Tibial nerve (tissue), 4 donors: Measurements from ENCODE around the gene TTC39A.

Experiments used
- CTCF ChIP-seq, 5 experiments: fragments of 200-600 bp in 3 of 5; fragments of 450-650 bp in 2 of 5; sonication (generic) in 3 of 5; IDR thresholded peaks; one replicate each; pipeline ENCODE4 v1.5.1; 2016 to 2019; ENCODE audit warnings: antibody characterized with exemption in 5 of 5, mild to moderate bottlenecking in 3 of 5, moderate library complexity in 2 of 5
- EP300 ChIP-seq, 2 donors: sonication (generic); formaldehyde crosslinking; IDR thresholded peaks; one replicate each; pipeline ENCODE4 v1.6.1; 2017; ENCODE audit warnings: antibody characterized with exemption in 2 of 2, mild to moderate bottlenecking in 1 of 2

- TF ChIP-seq CTCF (IDR thresholded peaks at IDR 0.05) (no peak), EP300 (IDR thresholded peaks at IDR 0.05) (no peak)
Observed at GRCh38 chr1:51354416-51354815, 24.1 kb upstream of the TTC39A start.
